B cell (primary cell): ENCODE data around the gene PRKCB. TPM values are rescaled to one million over a fixed set of nuclear protein-coding genes. Genes with fewer than 3 reads are reported as not detected.

Source experiments
- ATAC-seq: fragments of 200-7000 bp; cut with Tn5 transposase; one replicate; pipeline ENCODE4 v1.10.0; 2021; ENCODE audit warnings: low read depth, mild to moderate bottlenecking, moderate number of reproducible peaks, moderate library complexity
- CTCF ChIA-PET: fragments of 350-600 bp; sonication (Branson Sonifier 250); formaldehyde crosslinking; loops from one replicate; lab custom pipeline; 2021; ENCODE audit warnings: antibody characterized with exemption, inconsistent platforms; lab: Charles Lee
- POLR2A ChIA-PET: fragments of 350-600 bp; sonication (Branson Sonifier 250); formaldehyde crosslinking; loops from one replicate; lab custom pipeline; 2021; ENCODE audit warnings: antibody characterized with exemption; lab: Charles Lee
- DNase-seq: peaks from one replicate; pipeline ENCODE4 v3.0.0; 2013
- H2AFZ ChIP-seq: 2 replicates; pipeline ENCODE4 v1.6.1; 2012; ENCODE audit warnings: mild to moderate bottlenecking, low read depth, low read length; ENCODE audit not compliant: insufficient read depth, poor library complexity, severe bottlenecking
- H3K27ac ChIP-seq, 2 donors: 1 replicate in 1 of 2; 2 replicates in 1 of 2; pipeline ENCODE4 v1.5.1; 2012 to 2013; ENCODE audit warnings: low read length in 2 of 2, mild to moderate bottlenecking in 2 of 2, moderate library complexity in 1 of 2
- H3K27me3 ChIP-seq, 4 experiments: fragments of 200-600 bp in 1 of 4; sonication (generic) in 1 of 4; replicated peaks in 1 of 4; 1 replicate in 2 of 4; 2 replicates in 2 of 4; pipeline versions ENCODE4 v1.6.1 to v1.7.0; 2013 to 2016; ENCODE audit warnings: low read length in 3 of 4, mild to moderate bottlenecking in 2 of 4, mixed read lengths in 1 of 4, moderate library complexity in 1 of 4; ENCODE audit not compliant: insufficient read depth in 4 of 4, control insufficient read depth in 3 of 4; ENCODE audit errors: control extremely low read depth in 1 of 4
- H3K36me3 ChIP-seq, 2 experiments: replicated peaks in 1 of 2; 1 replicate in 1 of 2; 2 replicates in 1 of 2; pipeline versions ENCODE4 v1.6.1 to v1.7.1; 2013; ENCODE audit warnings: low read length in 1 of 2; ENCODE audit not compliant: insufficient read depth in 2 of 2, control insufficient read depth in 1 of 2; ENCODE audit errors: control extremely low read depth in 1 of 2, extremely low read depth in 1 of 2
- H3K4me1 ChIP-seq, 2 donors: fragments of 200-600 bp in 1 of 2; sonication (generic) in 1 of 2; 1 replicate in 1 of 2; 2 replicates in 1 of 2; pipeline versions ENCODE4 v1.5.1 to v1.6.1; 2013 to 2017; ENCODE audit warnings: low read length in 2 of 2; ENCODE audit not compliant: control insufficient read depth in 2 of 2, insufficient read depth in 2 of 2
- H3K4me2 ChIP-seq: replicated peaks from 2 replicates; pipeline ENCODE3; 2012; ENCODE audit warnings: mild to moderate bottlenecking, low read depth, low read length; ENCODE audit not compliant: poor library complexity, severe bottlenecking
- H3K4me3 ChIP-seq, 5 experiments: fragments of 200-600 bp in 1 of 5; sonication (generic) in 1 of 5; 1 replicate in 3 of 5; 2 replicates in 2 of 5; pipeline versions ENCODE4 v1.5.1 to v1.7.0; 2011 to 2016; ENCODE audit warnings: low read length in 4 of 5, mild to moderate bottlenecking in 4 of 5, low read depth in 2 of 5, control low read depth in 1 of 5, moderate library complexity in 1 of 5; ENCODE audit not compliant: insufficient read depth in 1 of 5; ENCODE audit errors: control extremely low read depth in 1 of 5, extremely low read depth in 1 of 5
- H3K79me2 ChIP-seq: fragments of 200-600 bp; sonication (generic); one replicate; pipeline ENCODE4 v1.6.0; 2016; ENCODE audit warnings: low read length; ENCODE audit not compliant: control insufficient read depth, insufficient read depth
- H3K9ac ChIP-seq: fragments of 200-600 bp; sonication (generic); 2 replicates; pipeline ENCODE4 v1.6.1; 2017; ENCODE audit warnings: mild to moderate bottlenecking, low read length, moderate library complexity
- H3K9me3 ChIP-seq, 3 donors: one replicate each; pipeline versions ENCODE4 v1.6.1 to v1.7.1; 2013; ENCODE audit warnings: low read length in 2 of 3; ENCODE audit not compliant: control insufficient read depth in 2 of 3, insufficient read depth in 1 of 3; ENCODE audit errors: control extremely low read depth in 1 of 3
- H4K20me1 ChIP-seq: 2 replicates; pipeline ENCODE4 v1.6.0; 2012; ENCODE audit warnings: mild to moderate bottlenecking, low read length; ENCODE audit not compliant: insufficient read depth, control insufficient read depth, poor library complexity, severe bottlenecking
- H3K27ac Mint-ChIP-seq: one replicate; pipeline ENCODE4 v1.8.0; 2021; ENCODE audit warnings: mixed read lengths
- H3K27me3 Mint-ChIP-seq: one replicate; pipeline ENCODE4 v1.8.0; 2021; ENCODE audit warnings: mixed read lengths
- H3K4me1 Mint-ChIP-seq: one replicate; pipeline ENCODE4 v1.8.0; 2021; ENCODE audit warnings: mixed read lengths
- H3K4me3 Mint-ChIP-seq: one replicate; pipeline ENCODE4 v1.8.0; 2021; ENCODE audit warnings: mixed read lengths
- H3K9me3 Mint-ChIP-seq: one replicate; pipeline ENCODE4 v1.8.0; 2022; ENCODE audit warnings: mixed read lengths; ENCODE audit not compliant: insufficient read depth
- CTCF ChIP-seq: fragments of 200-600 bp; IDR thresholded peaks from one replicate; pipeline ENCODE4 v1.8.0; 2022; ENCODE audit warnings: antibody characterized with exemption, mild to moderate bottlenecking
- EZH2 ChIP-seq: IDR thresholded peaks from 2 replicates; pipeline ENCODE4 v1.6.1; 2012; ENCODE audit warnings: borderline replicate concordance, low read depth, mild to moderate bottlenecking, moderate library complexity, low read length; ENCODE audit not compliant: insufficient read depth, poor library complexity, severe bottlenecking
- WGBS: methylation state at CpG from one replicate; pipeline ENCODE4 v1.1.5; 2013; ENCODE audit warnings: missing lambda C conversion rate; ENCODE audit not compliant: insufficient coverage; 5-methylcytosine and 5-hydroxymethylcytosine counted together
- intact Hi-C: fragments of 100-400 bp; cut with micrococcal nuclease; formaldehyde crosslinking; loops from one replicate; pipeline ENCODE4 v1.10.0; 2022
- polyA plus RNA-seq: library from polyadenylated mRNA; depleted of rRNA; stranded (reverse); fragments of >200 nt; gene quantifications from 2 replicates; pipeline ENCODE4 v1.2.3, GENCODE V29; 2012
- total RNA-seq, 2 donors: library from RNA; stranded (reverse); fragments of 120-200 nt in 1 of 2; gene quantifications; 1 replicate in 1 of 2; 2 replicates in 1 of 2; pipeline versions ENCODE4 v1.2.3 to v1.2.4, GENCODE V29; 2013 to 2022

Gene PRKCB
- total and polyA plus RNA-seq, 2 donors (not counting 1 experiment from before 2014, with no cell fraction given): 106 to 373 TPM

GRCh38 chr16:23994615-23995014, 158.8 kb downstream of the PRKCB start:
- Mint-ChIP-seq H3K4me3 (no peak overlapping the region), H3K27ac (peak overlapping the region; percentile 76), H3K4me1 (peaks cover 45% of the 10 kb centered on the region), H3K27me3 (no peaks in the 10 kb centered on the region), H3K9me3 (no peaks in the 10 kb centered on the region)
- Histone ChIP-seq H3K4me3 (no peak overlapping the region), H3K4me2 (no peak overlapping the region), H3K27me3 (no peaks in the 10 kb centered on the region), H3K27ac (no peak overlapping the region), H3K79me2 (peaks cover 97% of the 10 kb centered on the region), H3K9me3 (no peaks in the 10 kb centered on the region), H3K36me3 (peaks cover 25 to 76% of the 10 kb centered on the region in 2 experiments), H2AFZ (no peak overlapping the region), H3K9ac (no peak overlapping the region), H3K4me1 (peaks cover 7 to 8% of the 10 kb centered on the region in 2 donors), H4K20me1 (peaks cover 88% of the 10 kb centered on the region)
- ChIA-PET POLR2A (no interaction called here), CTCF (interaction anchor here (0.8 to 4.7 kb wide), 4 partner anchors 12 to 190 kb away, joined by 4 to 25 read pairs (median 6); no protein-coding TSS in a partner anchor)
- WGBS: no CpG with 5 or more reads among the region's 1 CpG
- intact Hi-C loops: no loop called here
- TF ChIP-seq EZH2 (no peak), CTCF (no peak)
- no peak for DNase-seq
- no peak for ATAC-seq

GRCh38 chr16:23996258-23996955, 160.6 kb downstream of the PRKCB start:
- peaks cover 50% of the 10 kb centered on the region for H3K4me1 Mint-ChIP-seq
- DNase-seq: no peak
- intact Hi-C loops: no loop called here
- Histone ChIP-seq H3K4me1 (peaks cover 8% of the 10 kb centered on the region in 2 donors), H3K36me3 (peaks cover 21 to 73% of the 10 kb centered on the region in 2 experiments), H3K9me3 (no peaks in the 10 kb centered on the region), H3K4me3 (no peak overlapping the region), H3K9ac (no peak overlapping the region), H4K20me1 (peaks cover 78% of the 10 kb centered on the region), H3K27ac (no peak overlapping the region), H3K4me2 (no peak overlapping the region), H3K27me3 (no peaks in the 10 kb centered on the region), H3K79me2 (peaks cover 86% of the 10 kb centered on the region), H2AFZ (no peak overlapping the region)
- POLR2A ChIA-PET: no interaction called here
- CTCF ChIA-PET: interaction anchor here (1.3 kb wide), 1 partner anchor 195 kb away, joined by 3 read pairs; no protein-coding TSS in a partner anchor
- no peaks in the 10 kb centered on the region for H3K27me3 Mint-ChIP-seq
- H3K4me3 Mint-ChIP-seq: no peak overlapping the region
- TF ChIP-seq CTCF (no peak), EZH2 (no peak)
- no peak overlapping the region for H3K27ac Mint-ChIP-seq
- 100% methylated on average over 3 of the region's 4 CpGs for WGBS
- no peaks in the 10 kb centered on the region for H3K9me3 Mint-ChIP-seq
- no peak for ATAC-seq
